Activated CD8-positive, alpha-beta memory T cell treated with anti-CD3 and anti-CD28 coated beads for 4 hours (primary cell): Measurements from ENCODE around the gene MACROD2.
"Not testable (repeated sequence)": the region's sequence is repeated elsewhere in the genome, so short reads cannot be mapped to it uniquely, and the experiment has no call there.

Source experiments
- DNase-seq, 2 donors: peaks; one replicate each; pipeline ENCODE4 v3.0.0-alpha.2; 2020; ENCODE audit warnings: low read depth in 2 of 2

The MACROD2 gene

GRCh38 chr20:15099130-15099529 lies 1103.8 kb downstream of the MACROD2 start:
- DNase-seq = no peak

DNA sequence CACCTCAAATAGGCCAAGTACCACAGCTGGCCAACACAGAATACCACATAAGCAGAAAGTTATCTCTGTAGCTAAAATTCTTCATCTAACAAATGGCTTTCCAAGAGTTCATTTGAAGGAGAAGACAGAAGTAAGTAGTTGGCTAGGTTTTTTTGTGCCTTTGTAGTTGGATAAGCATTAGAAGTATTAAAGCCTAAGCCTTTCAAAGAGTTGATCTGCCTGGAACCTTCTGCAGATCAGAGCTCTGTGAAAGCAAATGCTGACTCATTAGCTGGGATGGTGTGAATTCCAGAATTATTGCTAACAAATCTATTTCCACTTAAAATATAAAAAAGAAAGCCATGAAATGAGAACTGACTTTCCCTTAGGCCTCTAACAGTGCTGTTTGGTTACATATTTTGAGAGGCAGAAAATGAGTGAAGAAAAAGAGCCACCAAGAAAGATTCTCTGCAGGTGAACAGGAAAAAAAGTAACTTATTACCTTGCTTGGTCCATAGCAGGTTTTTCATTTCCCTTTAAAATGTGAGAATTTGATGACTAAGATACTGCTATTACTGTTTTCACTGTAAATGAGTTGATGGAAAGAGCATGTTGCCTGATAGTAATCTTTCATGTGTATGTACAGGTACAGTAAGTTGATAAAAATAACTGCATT lies 1105.3 kb downstream of the MACROD2 start:
- DNase-seq = no peak

- no peak for DNase-seq
Observed at GRCh38 chr20:15107931-15108330, 1112.6 kb downstream of the MACROD2 start.

GRCh38 chr20:15109494-15109893 lies 1114.2 kb downstream of the MACROD2 start:
- no peak for DNase-seq

DNA sequence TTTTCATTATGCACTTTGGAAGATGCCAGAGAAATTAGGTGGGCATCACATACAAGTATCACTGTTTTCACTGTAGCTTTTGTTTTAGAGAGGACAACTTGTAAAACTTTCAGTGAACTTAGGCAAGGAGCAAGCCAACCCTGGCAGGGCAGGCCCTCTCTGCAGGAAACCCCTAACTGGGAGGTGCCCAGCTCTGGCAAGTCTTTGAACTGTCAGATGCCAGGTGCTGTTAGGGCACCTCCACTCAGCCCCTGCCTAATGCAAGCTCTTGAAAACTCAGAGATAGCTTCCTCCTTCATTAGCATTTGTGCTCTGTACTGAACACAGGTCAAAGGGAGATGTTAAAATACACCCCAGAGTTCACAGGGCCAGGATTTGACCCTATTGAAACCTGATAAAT lies 1116.3 kb downstream of the MACROD2 start:
- no peak for DNase-seq

DNA sequence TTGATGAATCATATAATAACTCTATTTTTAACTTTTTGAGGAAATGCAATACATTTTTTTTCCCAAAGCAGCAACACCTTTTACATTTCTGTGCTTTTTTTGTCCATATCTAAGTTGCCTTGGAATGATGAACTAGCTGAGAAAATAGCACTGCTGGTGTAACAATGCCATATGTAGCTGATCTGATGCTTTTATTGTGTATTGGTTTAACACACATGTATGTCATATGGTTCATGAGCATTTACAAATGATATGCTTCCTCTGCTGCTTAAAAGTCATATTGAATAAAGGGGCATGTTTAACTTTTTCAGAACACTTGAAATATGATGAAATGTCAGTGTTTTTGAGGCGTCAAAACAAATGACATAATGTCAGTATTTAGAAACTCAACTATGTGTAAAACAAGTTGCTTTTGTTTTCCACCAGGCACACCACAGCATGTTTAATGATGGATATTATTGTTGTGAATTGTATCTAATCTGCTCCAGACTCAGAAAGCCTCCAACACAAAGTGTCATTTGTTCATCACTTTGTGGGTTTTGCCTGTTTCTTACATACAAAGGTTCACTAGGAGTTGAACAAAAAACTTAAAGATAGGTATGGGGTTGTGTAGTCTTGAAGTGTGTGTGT lies 1117.9 kb downstream of the MACROD2 start:
- no peak for DNase-seq

GRCh38 chr20:15119852-15120487 lies 1124.7 kb downstream of the MACROD2 start:
- no peak for DNase-seq

DNA sequence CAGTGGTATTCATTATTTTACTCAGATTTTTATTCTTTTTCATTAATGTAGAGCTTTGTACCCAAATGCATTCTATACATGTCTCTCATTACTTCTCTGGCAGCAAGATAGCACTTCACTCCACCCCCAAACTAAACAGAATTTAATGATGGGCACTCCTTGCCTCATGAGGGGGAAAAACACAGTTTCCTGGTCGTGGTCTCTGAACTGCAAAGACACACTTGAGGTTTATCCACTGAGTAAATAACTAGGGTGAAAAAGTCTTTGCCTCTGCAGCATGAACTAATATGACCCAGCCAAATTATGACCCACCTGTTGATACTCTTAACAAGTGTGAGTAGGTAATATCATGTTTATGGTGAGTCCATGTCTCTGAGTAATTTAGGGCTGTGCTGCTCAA lies 1127.3 kb downstream of the MACROD2 start:
- DNase-seq = no peak

DNA sequence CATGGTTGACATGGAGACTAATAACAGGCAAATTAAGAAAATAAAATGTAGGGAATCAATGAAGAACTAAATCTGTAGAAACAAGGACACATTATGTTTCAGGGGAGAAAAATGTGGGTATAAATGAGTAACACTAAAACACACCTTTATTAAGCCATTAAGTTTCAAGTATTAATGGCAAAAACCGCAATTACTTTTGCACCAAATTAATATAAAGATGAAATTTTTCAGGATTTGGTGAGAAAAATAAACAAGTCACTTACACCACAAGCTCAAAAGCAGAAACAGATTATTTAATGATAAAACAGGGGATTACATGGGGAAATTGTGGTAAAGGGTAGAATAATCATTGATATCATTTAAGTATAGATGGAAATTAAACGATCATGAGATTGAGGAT lies 1135.9 kb downstream of the MACROD2 start:
- no peak for DNase-seq

DNA sequence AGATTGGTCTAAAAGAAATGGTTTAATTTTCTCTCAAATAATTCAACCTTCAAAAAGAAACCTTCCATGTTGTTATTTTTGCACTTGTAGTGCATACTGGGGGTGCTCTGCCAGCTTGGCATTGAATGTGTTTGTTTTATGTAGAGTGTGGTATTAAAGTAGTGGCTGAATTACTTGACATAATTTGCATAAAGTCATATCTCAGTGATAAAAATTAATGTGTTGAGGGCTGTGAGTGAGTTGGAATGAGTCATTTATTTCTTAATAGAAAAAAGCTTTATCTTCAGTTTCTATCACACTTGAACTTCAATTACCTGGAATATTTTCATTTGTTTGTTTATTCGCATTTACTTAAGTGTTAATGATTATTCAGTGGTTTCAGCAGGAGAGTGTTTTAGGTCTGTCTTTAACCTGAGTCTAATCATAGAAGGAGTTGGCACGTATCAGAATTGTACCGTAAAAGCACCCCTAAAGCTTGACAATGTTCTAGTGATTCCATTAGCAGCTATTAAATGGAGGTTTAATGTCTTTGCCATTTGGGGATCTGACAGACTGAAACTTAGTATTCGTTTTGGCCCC lies 1143.3 kb downstream of the MACROD2 start:
- no peak for DNase-seq

DNA sequence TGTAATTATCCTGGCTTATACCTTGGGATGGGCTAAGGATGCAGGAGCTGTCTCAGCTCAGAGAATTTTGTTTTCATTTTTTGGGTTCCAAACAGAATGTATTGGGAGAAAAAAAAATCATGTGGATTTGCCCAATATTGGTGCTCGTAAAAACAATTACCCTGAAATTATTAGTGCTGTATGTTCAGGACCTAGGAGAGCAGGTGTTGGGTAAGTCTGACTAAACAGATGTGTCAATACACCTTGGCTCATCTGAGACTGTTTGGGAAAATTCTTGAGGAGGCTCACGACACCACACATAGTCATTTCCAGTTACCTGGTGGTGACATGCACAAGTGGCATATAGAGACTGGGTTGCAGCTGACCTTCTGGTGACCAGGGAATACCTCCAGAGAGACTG lies 1144.2 kb downstream of the MACROD2 start:
- no peak for DNase-seq

DNA sequence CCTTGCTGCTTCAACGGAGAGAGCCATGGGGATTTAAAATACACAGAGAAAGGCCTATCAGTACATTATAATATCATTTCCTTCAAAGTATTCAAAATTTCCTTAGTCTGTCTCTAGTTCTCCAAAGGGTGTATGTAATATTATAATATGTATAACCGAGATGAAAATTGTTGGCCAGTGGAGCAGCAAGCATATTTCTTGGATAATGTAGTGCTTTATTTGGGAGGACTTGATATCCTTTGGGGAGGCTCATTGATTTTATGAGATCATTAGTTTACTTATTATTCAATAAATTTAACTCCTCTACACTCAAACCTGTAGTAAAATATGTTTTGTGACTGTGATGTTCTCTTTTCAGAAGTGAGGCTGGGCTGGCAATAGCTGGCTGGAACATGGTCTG lies 1145.0 kb downstream of the MACROD2 start:
- no peak for DNase-seq

GRCh38 chr20:15140940-15141339 lies 1145.6 kb downstream of the MACROD2 start:
- DNase-seq = not testable (repeated sequence)

DNA sequence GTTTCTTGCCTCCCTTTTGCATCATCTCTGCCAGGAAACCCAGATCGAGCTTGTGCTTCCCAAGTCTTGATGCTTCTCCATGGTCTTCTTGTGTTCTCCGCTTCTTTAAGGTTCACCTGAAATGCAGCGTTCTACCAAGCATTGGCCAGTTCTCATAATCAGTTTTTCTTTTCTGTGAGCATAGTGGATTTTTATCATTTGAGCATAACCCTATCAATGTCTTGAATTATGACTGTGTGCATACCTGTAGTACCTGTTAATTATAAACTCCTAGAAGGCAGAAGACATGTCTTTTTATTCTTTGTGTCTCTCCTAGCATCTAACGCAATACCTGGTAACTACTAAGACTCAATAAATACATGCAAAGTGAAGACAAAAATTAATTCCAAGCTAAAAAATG lies 1146.5 kb downstream of the MACROD2 start:
- no peak for DNase-seq

DNA sequence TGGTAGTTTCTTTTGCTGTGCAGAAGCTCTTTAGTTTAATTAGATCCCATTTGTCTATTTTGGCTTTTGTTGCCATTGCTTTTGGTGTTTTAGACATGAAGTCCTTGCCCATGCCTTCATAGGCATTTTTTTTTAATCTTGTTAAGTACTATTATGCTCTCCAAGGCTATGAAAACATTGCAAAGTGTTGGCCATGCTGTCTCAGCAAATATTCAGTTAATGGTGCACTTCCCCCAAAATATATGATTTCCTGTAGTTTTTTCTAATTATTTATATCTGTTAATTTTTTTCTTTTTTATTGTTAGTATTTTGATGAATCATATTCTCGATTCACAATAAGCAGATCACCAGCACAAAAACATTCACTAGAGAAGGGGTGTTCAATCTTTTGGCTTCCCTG lies 1148.2 kb downstream of the MACROD2 start:
- DNase-seq = no peak

DNA sequence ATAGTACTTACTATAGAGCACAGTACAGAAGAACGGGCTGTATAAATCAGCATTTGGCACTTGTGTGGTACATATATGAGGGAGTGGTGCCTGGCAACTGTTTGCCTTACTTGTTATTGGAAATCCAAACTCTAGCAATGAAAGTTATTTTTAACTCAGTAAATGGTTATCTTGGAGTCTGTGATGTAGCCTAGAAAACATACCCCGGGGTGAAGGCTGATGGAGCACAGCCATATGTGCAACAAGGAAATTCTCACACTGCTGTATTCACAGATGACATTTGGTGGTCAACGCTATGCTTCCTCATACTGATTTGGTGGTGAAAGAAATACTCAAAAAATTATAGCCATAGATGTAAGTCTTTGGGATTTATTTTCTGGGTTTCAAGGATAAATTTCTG lies 1149.6 kb downstream of the MACROD2 start:
- DNase-seq = no peak

DNA sequence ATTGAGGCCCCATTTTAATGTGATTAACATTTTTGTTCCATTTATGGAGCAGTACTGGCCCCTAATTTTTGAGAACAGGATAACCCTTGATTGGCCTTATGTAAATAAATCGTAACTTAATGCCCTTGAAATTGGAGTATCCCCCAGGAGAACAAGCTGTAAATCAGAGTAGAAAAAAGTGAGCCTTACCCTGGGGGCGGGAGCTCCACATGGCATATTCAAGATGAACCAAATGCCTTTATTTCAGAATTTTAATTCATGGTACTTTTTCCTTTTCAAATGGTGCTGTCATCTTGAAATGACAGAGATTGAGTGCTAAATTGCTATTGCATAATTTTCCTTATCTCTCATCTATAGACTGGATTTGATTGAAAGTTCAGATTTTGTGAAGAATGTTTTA lies 1151.6 kb downstream of the MACROD2 start:
- DNase-seq = no peak

- no peak for DNase-seq
Observed at GRCh38 chr20:15154070-15154469, 1158.8 kb downstream of the MACROD2 start.

DNA sequence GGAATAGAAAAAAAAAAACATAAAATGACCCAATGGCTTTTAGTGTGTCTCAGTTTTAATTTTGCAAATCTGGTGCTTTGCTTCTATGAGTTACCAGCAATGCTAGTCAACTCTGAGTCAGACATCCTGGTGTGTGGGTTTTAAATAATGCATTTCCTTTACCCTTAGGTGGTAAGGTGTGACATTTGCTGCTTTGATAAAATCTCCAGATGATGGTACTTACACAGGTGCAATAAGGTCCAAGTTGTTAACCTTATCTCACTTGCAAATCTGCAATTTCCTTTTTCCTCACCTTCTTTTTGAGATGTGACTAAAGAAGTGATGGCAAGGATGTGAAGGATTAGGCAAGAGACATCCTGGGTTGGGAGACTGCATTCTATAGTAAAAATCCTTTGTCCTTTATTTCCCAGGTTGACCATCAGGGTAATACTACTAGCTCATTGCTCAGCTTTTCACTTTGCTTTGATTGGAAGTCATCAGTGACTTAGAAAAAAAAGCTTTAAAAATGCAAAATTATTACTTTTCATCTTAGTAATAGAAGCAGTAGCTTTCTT lies 1160.6 kb downstream of the MACROD2 start:
- DNase-seq = no peak

- no peak for DNase-seq
Observed at GRCh38 chr20:15158533-15158932, 1163.2 kb downstream of the MACROD2 start.

- no peak for DNase-seq
Observed at GRCh38 chr20:15162079-15162647, 1166.8 kb downstream of the MACROD2 start.

DNA sequence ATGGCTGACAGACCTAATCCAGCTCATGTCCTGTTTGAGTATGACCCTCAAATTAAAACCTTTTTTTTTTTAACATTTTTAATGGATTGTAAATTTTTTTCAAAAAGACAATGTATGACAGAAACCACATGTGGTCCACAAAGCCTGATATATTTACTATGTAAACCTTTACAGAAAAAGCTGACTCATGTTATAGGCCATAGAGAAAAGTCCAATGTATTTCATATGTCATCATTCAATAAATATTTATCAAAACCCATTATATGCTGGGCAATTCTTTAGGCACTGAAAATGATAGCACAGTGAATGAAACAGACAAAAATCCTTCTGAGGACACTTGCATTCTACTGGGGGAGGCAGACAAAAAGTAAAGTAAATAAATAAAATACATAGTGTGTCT lies 1168.3 kb downstream of the MACROD2 start:
- no peak for DNase-seq
